WI38 (cell line): ENCODE results near the gene TDRD9.

ENCODE experiments used
- H3K4me3 ChIP-seq: 2 replicates; pipeline ENCODE4 v1.5.1; 2011; ENCODE audit warnings: low read depth, mild to moderate bottlenecking, control low read depth, low read length
- CTCF ChIP-seq: IDR thresholded peaks from 2 replicates; pipeline ENCODE4 v1.5.1; 2012; ENCODE audit warnings: low read depth, mild to moderate bottlenecking, control low read depth, low read length

TDRD9 gene

GRCh38 chr14:103896578-103896977, 31.7 kb upstream of the TDRD9 start:
- no peak overlapping the region for H3K4me3 ChIP-seq
- TF ChIP-seq CTCF = no peak

GRCh38 chr14:103897075-103897947, 30.9 kb upstream of the TDRD9 start:
- TF ChIP-seq CTCF = no peak
- H3K4me3 ChIP-seq = no peak overlapping the region

GRCh38 chr14:103898204-103898603, 30.1 kb upstream of the TDRD9 start:
- H3K4me3 ChIP-seq = no peak overlapping the region
- no peak for TF ChIP-seq CTCF

- no peak for TF ChIP-seq CTCF
- no peak overlapping the region for H3K4me3 ChIP-seq
Observed at GRCh38 chr14:103898711-103899110, 29.5 kb upstream of the TDRD9 start.

GRCh38 chr14:103899316-103899715, 28.9 kb upstream of the TDRD9 start:
- H3K4me3 ChIP-seq = no peak overlapping the region
- TF ChIP-seq CTCF = no peak

GRCh38 chr14:103899833-103900232, 28.4 kb upstream of the TDRD9 start:
- no peak overlapping the region for H3K4me3 ChIP-seq

More at GRCh38 chr14:103899833-103900232, 28.4 kb upstream of the TDRD9 start:
- no peak for TF ChIP-seq CTCF
